Ishikawa (cell line): ENCODE measurements around the gene DEFB118.
A peak's percentile ranks its signal among the peaks of the same experiment; 100 is the strongest.

Source experiments
- CEBPB ChIP-seq: IDR thresholded peaks from 2 replicates; pipeline ENCODE4 v1.6.1; 2012
- CREB1 ChIP-seq: IDR thresholded peaks from 2 replicates; pipeline ENCODE4 v1.6.1; 2012; ENCODE audit warnings: low read depth
- EGR1 ChIP-seq: IDR thresholded peaks from 2 replicates; pipeline ENCODE4 v1.6.1; 2012
- EP300 ChIP-seq: IDR thresholded peaks from 2 replicates; pipeline ENCODE4 v1.6.1; 2012; ENCODE audit warnings: borderline replicate concordance
- FOXM1 ChIP-seq: IDR thresholded peaks from 2 replicates; pipeline ENCODE4 v1.6.1; 2012; ENCODE audit warnings: low read depth, borderline replicate concordance
- MAX ChIP-seq: IDR thresholded peaks from 2 replicates; pipeline ENCODE4 v1.6.1; 2012
- NFIC ChIP-seq: IDR thresholded peaks from 2 replicates; pipeline ENCODE4 v1.6.1; 2012
- RAD21 ChIP-seq: IDR thresholded peaks from 2 replicates; pipeline ENCODE4 v1.6.1; 2012; ENCODE audit warnings: low read depth
- REST ChIP-seq: IDR thresholded peaks from 2 replicates; pipeline ENCODE4 v1.6.1; 2012; ENCODE audit warnings: low read depth, mild to moderate bottlenecking
- TAF1 ChIP-seq: IDR thresholded peaks from 2 replicates; pipeline ENCODE4 v1.6.1; 2012; ENCODE audit warnings: low read depth, mild to moderate bottlenecking
- TCF12 ChIP-seq: IDR thresholded peaks from 2 replicates; pipeline ENCODE4 v1.6.1; 2012; ENCODE audit warnings: low read depth
- TEAD4 ChIP-seq: IDR thresholded peaks from 2 replicates; pipeline ENCODE4 v1.6.1; 2012
- USF1 ChIP-seq: IDR thresholded peaks from 2 replicates; pipeline ENCODE4 v1.6.1; 2012
- YY1 ChIP-seq: IDR thresholded peaks from 2 replicates; pipeline ENCODE4 v1.6.1; 2012; ENCODE audit warnings: low read depth
- ZBTB7A ChIP-seq: IDR thresholded peaks from 2 replicates; pipeline ENCODE4 v1.6.1; 2012; ENCODE audit warnings: low read depth

Gene DEFB118

GRCh38 chr20:31374346-31374745 is 5.9 kb downstream of the DEFB118 start:
- no peak for TF ChIP-seq EGR1
- TF ChIP-seq TAF1: no peak
- no peak for TF ChIP-seq USF1
- TF ChIP-seq MAX: no peak
- TF ChIP-seq NFIC: no peak
- no peak for TF ChIP-seq TEAD4
- TF ChIP-seq CREB1: no peak
- TF ChIP-seq EP300: no peak
- TF ChIP-seq ZBTB7A: no peak
- no peak for TF ChIP-seq YY1
- TF ChIP-seq CEBPB: no peak
- no peak for TF ChIP-seq TCF12
- no peak for TF ChIP-seq RAD21
- no peak for TF ChIP-seq FOXM1

GRCh38 chr20:31390490-31390889 is 22.1 kb downstream of the DEFB118 start, which contains the start of gene DEFB119:
DEFB119 (minus strand) TSS chr20:31390590; CDS start chr20:31390483, 107 bp downstream.
- no peak for TF ChIP-seq CEBPB
- no peak for TF ChIP-seq MAX
- no peak for TF ChIP-seq FOXM1
- TF ChIP-seq ZBTB7A: no peak
- no peak for TF ChIP-seq REST
- TF ChIP-seq USF1: no peak
- TF ChIP-seq CREB1: no peak
- TF ChIP-seq TAF1: no peak
- no peak for TF ChIP-seq YY1
- TF ChIP-seq TCF12: no peak
- no peak for TF ChIP-seq TEAD4
- TF ChIP-seq RAD21: no peak

- TF ChIP-seq CREB1: no peak
- peak; percentile 69 for TF ChIP-seq USF1
Measured at GRCh38 chr20:31392836-31393235, 24.4 kb downstream of the DEFB118 start.

- TF ChIP-seq TEAD4: no peak
- no peak for TF ChIP-seq REST
Measured at GRCh38 chr20:31394900-31395299, 26.5 kb downstream of the DEFB118 start.

GRCh38 chr20:31403886-31404285 is 35.5 kb downstream of the DEFB118 start:
- TF ChIP-seq FOXM1 (no peak), ZBTB7A (no peak), REST (no peak), EP300 (no peak), USF1 (no peak), CEBPB (no peak), TCF12 (no peak), TAF1 (no peak), TEAD4 (no peak), EGR1 (no peak), YY1 (no peak), CREB1 (no peak), NFIC (no peak), MAX (no peak), RAD21 (no peak)
